Transverse colon (tissue), 3 donors: ENCODE data around the gene AQP5.

Experiments used
- CTCF ChIP-seq, 5 experiments: fragments of 200-600 bp in 3 of 5; fragments of 450-650 bp in 2 of 5; sonication (generic) in 3 of 5; IDR thresholded peaks; 1 replicate in 2 of 5; 2 replicates in 3 of 5; pipeline ENCODE4 v1.5.1; 2016 to 2017; ENCODE audit warnings: antibody characterized with exemption in 5 of 5, inconsistent platforms in 3 of 5, mild to moderate bottlenecking in 2 of 5, moderate library complexity in 1 of 5
- EP300 ChIP-seq: sonication (generic); formaldehyde crosslinking; IDR thresholded peaks from one replicate; pipeline ENCODE4 v1.6.1; 2017; ENCODE audit warnings: antibody characterized with exemption, low read depth

- TF ChIP-seq CTCF (IDR thresholded peaks at IDR 0.05): no peak
- no peak for TF ChIP-seq EP300
These were observed 39.7 kb upstream of the AQP5 start for GRCh38 chr12:49921936-49922335.
